NOMO-1 treated with DMSO at 0.1 percent for 48 hours (cell line): ENCODE data around the gene ASGR1.

Source experiments
- DNase-seq: peaks from one replicate; lab custom pipeline; 2025; ENCODE audit not compliant: unreplicated experiment; lab: John Stamatoyannopoulos, UW

Gene ASGR1

DNA sequence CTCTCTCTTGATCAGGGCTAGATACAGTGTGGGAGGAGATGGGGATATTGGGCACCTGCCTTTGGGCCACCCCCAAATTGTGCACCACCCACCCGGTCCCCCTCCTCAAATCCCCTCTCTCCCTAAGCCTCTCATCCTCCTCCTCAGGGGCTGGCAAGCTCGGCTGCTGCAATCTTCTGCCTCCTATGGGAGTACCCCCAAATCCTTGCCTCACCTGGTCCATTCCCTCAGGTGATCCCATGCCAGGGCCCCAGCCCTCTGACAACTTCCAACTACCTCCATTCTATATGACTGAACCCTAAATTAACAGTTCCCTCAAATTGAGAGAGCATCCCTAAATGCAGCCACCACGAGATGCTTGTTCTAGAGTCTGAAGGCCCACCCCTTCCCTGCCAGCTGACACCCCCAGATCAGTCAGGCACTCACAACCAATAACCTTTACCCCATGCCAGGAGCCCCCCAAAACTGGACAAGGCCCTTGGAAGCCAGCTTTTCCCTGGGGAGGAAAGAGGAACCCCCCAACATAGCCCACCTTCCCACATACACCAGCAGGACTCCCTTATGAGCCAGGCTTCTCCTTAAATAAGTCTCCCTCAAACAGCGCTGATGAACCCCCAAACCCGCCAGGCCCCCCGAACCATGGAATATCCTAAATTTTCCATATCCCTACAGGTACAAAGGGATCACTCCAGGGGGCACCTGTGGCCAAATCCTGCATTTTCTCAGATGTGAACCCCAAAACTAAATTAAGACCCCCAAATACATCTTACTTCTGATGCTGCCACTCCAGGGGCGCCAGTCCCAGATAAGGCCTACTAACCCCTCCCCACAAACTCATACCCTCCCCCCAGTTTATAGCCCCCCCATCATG, 37.3 kb upstream of the ASGR1 start:
- no peak for DNase-seq

DNA sequence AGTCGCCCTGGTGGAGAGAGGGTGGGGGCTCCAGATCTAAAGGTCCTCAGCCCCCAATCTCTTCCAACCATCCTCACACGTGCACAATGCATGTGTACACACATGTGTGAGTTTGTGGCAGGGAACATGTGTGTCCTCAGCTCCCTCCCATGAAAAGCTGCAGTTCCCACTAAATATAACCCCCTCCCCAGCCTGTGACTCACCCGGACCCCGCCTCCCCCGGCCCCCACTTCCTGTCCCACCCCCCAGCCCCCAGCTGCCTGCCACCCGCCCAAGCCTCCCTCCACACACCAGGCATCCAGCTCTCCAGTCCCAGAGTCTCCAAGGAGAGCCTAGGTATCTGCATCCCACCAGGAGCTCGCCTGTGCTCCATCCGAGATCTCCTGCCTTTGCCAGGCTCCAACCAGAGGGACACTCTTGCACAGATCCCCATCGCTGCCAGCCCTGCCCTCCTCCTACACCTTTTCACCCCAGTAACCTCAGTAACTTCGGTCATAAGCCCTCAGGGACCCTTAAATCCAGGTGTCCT, 36.5 kb upstream of the ASGR1 start:
- no peak for DNase-seq

GRCh38 chr17:7215136-7215638, 36.0 kb upstream of the ASGR1 start:
- no peak for DNase-seq

- DNase-seq = peak; percentile 97
These were observed 35.3 kb upstream of the ASGR1 start for GRCh38 chr17:7214300-7215135.

- DNase-seq = peak; percentile 71
These were observed 34.7 kb upstream of the ASGR1 start for GRCh38 chr17:7213895-7214299.

GRCh38 chr17:7211491-7212273, 32.5 kb upstream of the ASGR1 start:
- DNase-seq = no peak

- no peak for DNase-seq
These were observed 29.7 kb upstream of the ASGR1 start for GRCh38 chr17:7208754-7209460.

DNA sequence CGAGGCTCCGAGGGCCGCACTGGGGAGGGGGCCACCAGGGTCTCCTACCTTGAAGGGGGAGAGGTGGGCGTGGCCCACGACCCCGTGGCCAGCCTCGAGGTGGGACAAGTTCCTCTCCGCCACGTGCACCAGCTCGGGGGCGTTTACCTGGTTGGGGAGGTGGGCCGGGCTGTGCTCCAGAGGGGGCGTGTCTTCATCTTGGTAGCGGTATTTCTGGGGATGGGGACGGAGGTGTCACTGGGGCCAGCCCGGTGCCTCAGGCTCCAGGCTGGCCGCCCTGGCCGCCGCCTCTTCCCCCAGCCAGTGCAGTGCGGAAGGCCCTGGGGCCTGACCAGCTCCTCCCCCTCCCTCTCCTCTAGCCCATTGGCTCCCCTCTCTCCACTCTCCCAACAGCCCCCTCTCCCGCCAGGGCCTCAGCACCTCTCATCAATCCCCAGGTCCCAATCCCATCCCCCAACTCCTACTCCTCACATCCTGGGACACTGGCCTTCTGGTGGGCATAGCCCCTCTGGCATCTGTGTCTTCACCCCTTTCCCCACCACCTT, 28.9 kb upstream of the ASGR1 start:
- no peak for DNase-seq

- DNase-seq = no peak
These were observed 28.2 kb upstream of the ASGR1 start for GRCh38 chr17:7207120-7208001.

DNA sequence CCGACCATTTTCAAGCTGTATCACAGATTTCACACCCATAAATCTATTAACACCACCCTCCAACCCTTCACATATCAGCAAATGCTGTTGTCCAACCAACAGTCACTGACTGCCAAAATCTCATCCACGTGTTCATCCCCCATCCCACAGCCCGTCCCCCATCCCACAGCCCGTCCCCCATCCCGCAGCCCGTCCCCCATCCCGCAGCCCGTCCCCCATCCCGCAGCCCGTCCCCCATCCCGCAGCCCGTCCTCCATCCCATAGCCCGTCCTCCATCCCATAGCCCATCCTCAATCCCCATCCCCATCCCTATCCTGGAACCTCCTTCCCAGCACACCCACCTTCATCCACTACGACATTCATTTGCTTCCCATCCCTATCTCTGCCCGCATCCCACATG, 26.4 kb upstream of the ASGR1 start:
- no peak for DNase-seq

- DNase-seq = no peak
These were observed 25.8 kb upstream of the ASGR1 start for GRCh38 chr17:7204828-7205461.

- DNase-seq = no peak
These were observed 25.2 kb upstream of the ASGR1 start for GRCh38 chr17:7204336-7204735.

GRCh38 chr17:7203391-7203790, 24.2 kb upstream of the ASGR1 start:
- DNase-seq = no peak

- no peak for DNase-seq
These were observed 17.7 kb upstream of the ASGR1 start for GRCh38 chr17:7196651-7197401.

DNA sequence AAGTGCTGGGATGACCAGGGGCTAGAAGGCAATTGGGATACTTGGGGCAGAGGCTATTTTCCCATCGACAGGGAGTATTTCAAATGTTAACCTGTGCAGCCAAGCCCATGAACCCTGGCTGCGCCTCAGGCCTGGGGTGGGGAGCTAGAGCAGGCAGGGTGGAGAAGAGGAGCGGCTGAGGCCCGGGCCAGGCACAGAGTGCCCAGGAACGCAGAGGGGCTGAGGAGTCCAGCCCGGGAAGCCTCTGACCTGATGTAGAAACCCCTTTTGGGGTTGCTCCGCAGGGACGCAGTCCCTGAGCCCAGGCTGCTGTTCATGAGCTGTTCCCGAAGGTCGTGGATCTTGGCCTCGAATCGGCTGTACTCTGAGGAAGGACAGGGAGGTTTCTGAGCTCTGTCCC, 16.8 kb upstream of the ASGR1 start:
- DNase-seq = no peak

GRCh38 chr17:7192271-7192937, 13.2 kb upstream of the ASGR1 start:
- DNase-seq = no peak

DNA sequence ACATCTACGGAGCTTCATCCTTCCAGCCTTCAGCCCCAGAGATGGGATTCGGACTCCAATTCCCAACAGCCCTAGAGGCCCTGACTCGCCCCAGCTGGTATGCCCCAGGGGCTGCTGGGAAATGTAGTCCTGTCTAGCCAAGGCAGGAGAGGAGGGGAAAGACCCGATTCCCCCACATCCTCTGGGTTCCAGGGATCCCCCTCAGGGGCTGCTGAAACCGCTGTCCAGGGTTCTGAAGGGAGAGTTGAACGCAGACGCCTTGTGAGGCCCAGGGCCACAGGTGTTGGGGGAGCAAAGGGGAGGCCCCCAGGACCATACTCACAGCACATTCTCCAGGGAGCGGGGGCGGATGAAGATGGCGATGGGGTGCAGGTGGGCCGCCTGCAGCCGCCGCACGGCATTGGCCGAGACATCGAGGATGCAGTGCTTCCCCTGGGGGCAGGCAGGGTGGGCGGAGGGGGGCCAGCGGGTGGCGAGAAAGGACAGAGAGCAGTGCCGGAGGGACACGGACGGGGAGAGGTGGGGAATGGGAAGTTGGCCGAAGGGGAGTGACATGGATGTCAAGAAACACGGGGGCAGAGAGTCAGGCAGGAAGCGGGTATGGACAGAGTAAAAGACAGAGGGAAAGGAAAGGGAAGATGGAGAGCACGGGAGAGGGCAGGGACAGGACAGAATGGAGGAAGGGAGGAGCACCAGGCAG, 12.6 kb upstream of the ASGR1 start:
- DNase-seq = no peak
